ENCODE results near the gene KRT222.

DNA sequence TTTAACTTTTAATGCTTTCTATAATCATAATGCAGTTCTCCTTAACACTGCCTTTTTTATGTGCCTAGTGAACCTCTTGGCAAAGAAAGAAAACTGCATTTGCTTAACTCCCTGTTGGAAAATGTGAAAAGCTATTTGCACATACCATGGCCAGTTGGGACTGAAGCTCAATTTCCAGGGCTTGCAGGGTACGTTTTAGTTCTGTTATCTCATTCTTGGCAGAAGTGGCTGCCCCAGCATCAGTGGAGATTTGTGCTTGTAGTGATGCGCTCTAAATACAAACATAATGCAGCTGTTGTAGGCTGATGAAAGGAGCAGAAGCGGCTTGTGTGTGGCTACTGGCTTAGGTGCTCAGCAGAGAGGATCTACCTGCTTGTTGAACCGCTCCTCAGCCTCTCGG lies 34.9 kb upstream of the KRT222 start:
- no peak for TF ChIP-seq GATA3 (IDR thresholded peaks at IDR 0.05; ENCODE audit: low read depth, low read length)
- TF ChIP-seq GATA2 (IDR thresholded peaks at IDR 0.05; ENCODE audit: low read depth, low read length) = no peak
